ENCODE measurements around the gene EXPH5.

EXPH5 gene

DNA sequence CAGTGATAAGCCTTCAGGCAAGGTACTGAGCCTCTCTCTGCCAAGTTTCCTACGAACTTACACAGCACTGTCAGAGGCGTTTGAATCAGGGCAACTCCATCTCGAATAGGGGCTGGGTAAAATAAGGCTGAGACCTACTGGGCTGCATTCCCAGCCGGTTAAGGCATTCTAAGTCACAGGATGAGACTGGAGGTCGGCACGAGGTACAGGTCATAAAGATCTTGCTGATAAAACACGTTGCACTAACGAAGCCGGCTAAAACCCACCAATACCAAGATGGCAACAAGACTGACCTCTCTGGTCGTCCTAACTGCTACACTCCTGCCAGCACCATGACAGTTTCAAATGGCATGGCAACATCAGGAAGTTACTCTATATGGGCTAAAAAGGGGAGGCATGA is 75.0 kb downstream of the EXPH5 start:
- no peak for DNase-seq (ENCODE audit: low spot score)

DNA sequence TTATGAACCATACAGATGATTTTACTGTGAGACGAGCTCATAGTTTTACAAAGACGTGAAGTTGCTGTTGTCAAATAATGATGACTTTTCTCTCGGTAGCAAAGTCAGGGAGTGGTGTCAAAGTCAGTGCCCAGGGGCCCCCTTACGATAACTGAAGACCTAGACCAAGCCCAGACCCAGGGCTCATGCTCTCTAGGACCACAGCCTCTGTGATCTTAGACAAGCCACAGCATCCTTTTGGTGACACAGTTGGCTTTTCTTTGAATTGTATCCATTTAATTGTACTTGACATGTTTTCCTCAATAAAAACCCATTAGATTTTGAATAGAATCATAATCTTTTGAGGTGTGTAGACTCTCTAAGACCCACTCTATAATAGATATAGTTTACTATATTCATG is 77.4 kb downstream of the EXPH5 start:
- no peak for DNase-seq (ENCODE audit: low spot score)

DNA sequence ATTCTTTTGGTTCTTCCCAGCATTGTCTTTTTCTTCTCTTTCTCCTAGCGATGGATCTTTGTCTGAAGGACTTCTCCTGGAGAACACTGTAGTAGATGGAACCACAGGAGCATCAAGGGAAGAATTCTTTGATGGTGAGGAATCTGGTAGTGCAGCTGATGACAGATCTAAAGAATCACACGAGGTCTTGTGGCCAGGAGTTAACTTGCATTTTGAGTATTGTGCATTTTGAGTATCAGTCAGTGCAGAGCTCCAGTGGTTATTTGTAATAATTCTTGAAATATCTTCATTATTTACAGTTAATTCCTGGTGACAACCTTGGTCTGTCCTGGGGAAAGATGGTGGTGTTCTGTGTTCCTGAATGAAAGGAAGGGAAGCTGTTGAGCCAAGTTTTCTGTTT is 80.9 kb downstream of the EXPH5 start:
- DNase-seq (ENCODE audit: low spot score) = no peak

DNA sequence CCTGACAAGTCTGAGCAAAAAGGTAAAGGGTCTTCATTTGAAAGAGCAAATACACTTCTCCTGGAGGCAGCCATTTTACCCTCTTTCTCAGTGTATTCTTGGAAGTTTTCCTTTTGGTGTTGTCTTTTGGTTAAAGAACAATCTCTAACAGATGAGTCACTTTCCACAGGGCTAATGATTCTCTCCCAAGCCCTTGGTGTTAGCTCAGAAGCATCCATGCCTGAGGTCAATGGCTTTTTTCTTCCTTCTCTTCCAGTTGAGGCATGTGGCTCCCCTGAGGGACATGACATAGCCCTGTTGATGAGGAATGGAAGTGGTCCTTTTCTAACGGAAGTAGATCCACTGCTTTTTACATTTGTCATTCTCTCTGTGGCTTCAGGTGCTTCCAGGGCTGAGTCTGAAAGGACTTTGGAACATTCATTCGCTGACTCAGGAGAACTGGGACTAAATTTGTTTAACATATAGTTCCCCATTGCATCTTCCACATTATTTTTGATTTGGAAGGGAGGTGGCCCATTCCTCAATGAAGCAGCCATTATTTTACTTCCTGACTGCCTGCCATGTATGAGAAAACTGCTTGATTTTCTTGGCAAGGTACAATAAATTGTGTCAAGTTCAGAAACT is 81.6 kb downstream of the EXPH5 start:
- DNase-seq (ENCODE audit: low spot score) = peak; percentile 78

DNA sequence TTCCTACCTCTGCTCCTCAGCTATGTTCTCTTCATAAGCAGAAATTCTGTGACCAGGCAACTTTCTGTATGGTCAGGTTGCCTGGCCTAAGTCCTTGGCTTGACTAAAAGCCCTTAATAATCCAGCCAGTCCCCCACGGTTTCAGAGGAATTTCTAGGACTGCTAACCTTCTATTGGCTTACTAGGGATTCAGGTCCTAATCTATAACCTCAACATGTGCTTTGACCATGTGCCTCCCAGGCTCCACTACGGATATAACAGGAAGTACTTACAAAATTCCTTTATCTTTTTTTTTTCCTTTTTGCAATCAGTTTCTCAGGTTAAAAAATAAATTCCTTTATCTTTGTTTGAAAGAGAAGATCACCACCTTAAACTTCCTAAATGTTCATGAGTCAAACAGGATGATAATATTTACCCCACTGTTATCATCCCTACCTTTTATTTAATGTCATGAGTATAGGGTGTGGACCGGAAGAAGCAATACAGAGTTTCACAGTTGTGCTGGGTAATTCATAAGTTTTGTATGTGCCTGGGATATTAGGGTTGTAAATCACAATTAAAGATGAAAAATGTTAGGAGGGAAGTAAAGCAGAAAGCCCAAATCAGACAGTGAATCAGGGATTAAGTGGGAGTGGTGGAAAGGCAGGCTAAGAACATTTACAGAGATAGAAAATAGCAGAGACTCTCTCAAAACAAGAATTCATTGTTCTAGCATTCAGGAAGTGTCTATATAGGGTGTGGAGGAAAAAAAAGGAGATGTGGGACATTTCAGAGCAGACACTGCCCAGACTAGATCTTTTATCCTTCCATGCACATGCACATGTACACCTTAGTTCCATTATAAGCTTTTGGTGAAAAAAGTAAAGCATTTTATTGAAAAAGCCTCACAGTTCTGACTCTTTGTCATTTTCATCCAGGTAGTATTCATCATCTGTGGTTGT is 84.6 kb downstream of the EXPH5 start:
- DNase-seq (ENCODE audit: low spot score) = no peak

DNA sequence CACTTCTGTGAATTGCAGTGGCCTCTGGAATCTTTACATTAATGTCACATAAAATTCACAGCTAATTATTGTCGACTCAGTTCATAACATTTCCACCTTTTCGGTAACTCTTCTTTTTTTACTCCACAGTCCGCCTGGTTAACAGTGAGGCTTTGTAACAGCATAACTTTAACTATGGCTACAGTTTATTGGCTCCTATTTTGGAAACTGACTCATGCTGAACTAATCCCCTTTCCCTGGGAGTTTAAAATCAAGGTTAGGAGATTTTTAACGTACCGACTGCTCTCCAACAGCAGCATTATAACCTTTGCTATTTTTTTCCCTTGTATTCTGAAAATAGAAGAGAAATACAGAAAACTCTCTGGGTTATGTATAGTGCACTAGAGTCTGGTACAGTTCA is 92.2 kb downstream of the EXPH5 start:
- DNase-seq (ENCODE audit: low spot score) = peak; percentile 26

DNA sequence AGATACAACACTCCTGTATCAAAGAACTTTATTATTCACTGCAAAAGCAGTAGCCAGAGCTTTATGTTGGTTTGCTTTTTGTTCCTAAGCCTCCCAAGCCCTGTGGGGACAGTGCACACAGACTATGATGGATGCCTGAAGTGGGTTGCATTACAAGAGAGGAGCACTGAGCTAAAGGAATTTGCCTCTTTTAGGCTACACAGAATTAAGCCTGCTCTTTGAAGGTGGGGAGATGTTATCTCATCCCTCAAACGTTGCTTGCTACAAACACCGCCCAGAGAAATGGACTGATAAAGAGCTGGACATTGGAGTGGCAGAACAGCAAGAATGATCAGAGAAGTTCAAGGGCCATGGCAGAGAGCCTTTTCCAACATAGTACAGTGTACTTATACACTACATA is 92.8 kb downstream of the EXPH5 start:
- no peak for DNase-seq (ENCODE audit: low spot score)

DNA sequence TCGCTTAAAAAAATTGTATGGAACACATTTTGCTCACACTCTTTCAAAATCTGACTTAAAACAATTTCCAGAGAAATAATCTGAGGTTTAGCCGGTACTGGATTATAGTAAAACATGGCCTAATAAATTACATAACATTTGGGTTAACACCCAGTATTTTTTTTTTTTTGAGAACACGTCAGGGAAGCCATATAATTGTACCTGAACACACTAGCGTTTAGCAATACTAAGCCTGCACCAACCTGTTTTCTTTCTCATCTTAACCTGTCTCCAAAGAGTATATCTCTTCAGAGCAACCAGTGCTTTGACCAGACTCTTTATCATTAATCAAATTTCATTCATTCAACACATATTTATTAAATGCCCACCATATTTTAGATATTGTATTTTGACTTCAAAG is 93.4 kb downstream of the EXPH5 start:
- DNase-seq (ENCODE audit: low spot score) = no peak

DNA sequence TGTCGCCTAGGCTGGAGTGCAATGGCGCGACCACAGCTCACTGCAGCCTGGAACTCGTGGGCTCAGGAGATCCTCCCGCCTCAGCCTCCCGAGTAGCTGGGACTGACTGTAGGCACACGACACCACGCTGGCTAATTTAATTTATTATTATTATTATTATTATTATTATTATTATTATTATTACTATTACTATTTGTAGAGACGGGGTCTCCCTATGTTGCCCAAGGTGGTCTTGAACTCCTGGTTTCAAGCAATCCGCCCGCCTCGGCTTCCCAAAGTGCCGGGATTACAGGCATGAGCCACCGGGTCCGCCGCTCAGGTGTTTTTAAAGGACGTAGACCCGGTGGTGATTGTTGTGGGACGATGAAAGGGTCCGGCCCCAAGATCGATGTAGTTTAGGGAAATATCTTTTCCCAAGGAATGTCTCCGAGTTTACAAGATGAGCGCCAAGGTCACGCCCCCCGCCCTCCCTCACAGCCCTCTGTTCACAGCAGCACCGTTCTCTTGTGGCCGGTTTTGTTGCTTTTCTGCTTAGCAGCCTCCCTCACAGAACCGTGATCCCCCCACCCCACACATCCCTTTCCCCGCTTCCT is 94.7 kb downstream of the EXPH5 start:
- DNase-seq (ENCODE audit: low spot score) = no peak

DNA sequence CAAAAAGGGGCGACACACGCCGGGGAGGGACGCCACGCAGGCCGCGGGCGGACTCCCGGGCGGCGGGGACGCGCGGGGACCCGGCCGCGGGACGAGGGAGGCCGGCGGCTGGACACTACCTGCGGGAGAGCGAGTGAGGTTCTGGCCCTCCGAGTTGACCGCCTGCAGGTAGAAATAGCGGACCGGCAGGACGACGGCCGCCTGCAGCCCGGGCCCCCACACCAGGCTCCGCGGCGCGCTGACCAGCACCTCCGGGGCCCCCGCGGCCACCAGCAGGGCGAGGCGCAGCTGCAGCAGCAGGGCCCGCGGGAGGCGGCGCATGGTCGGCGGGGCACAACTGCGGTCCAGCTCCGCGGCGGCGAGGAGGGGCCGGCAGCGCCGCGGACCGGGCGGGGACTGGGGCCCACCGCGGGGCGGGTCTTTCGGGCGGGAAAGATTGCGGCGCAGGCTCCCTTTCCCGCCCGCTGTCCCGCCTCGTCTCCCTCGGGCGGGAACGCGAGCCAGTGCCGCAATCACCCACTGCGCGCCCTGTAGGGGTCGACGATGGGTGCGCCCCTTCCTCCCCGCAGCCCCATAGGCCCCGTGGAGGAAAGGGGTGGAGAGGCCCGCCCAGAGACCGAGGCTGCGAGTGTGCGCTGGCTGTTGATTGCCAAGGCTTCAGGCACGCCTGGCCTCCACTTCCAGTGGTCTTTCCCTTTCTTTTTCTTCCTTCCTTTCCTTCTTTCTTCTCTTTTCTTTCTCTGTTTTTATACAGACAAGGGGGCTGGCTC is 95.3 kb downstream of the EXPH5 start, which contains the start of gene POGLUT3:
Gene POGLUT3 (minus strand): TSS at position 339 of the 770 bp plus-strand sequence. CDS start 18 bp downstream, at position 321.
- peak; percentile 51 for DNase-seq (ENCODE audit: low spot score)

DNA sequence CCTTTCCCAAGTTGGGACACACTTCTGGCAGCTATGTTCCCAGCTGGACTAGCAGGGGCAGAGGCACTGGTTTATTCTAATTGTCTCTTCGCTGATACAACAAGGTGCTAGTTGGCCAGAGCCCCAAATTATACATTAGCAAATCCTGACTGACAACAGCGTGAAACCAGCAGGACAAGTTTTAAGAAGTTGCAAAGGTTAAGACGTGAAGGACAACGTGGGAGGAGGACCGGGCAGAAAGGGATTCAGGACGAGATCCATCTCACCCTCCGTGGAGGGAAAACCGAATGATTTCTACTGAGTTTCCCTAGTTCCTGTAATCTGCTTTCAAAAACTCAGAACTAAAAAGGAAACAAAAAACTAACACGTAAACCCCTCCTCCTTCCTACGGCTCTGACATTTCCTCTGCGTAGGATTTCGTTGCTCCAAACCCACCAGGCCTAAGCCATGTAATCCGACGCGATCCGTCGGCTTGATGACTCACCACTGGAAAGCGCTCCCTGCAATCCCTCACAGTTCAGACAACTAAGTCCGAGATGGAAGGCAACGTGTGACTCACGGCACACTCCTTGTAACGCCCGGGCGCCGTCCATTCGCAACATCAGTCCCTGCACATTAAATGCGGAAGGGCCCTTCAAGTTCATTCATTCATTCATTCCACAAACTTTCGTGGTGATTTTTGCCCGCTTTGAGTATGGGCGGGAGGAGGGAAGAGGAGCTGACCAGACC is 96.1 kb downstream of the EXPH5 start:
- peak; percentile 96 for DNase-seq (ENCODE audit: low spot score)

DNA sequence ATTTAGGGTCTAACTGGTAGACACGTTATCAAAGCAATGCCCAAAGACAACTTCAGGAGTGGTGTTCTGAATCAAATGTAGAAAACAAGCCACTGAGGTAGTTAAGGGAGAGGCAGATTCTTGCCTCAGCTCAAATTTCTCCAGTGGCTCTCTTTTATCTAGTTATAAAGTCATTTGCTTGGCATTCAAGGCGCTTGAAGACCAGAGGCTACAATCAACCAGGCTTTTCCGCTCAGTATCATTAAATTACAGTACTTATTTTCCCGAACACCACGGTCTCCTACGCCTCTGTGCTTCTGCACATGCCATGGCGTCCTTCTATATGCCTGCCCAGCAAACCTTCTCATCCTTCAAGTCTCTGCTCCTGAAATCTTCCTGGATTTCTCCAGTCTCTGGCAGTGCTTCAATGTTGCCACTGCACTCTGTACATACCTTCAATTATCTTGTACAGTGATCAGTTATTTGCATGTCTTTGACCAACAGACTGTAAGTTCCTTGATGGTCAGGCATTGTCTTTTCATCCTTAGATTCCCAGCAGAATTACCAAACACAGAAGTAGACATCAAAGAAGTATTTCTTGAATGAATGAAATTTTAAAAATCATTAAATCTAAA is 96.8 kb downstream of the EXPH5 start:
- peak; percentile 19 for DNase-seq (ENCODE audit: low spot score)

DNA sequence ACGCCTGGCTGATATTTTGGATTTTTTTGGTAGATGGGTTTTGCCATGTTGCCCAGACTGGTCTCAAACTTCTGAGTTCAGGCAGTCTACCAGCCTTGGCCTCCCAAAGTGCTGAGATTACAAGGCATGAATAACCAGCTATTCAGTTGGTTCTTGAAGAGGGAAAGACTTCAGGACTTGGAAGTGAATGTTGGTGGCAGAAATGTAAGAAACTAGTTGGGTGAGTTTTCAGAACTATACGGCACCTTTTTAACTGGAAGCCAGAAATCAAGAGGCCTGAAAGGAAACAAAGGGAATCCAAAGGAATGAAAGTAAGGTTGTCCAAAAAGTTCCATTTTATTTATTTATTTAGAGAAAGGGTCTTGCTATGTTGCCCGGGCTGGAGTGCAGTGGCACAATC is 98.2 kb downstream of the EXPH5 start:
- no peak for DNase-seq (ENCODE audit: low spot score)

DNA sequence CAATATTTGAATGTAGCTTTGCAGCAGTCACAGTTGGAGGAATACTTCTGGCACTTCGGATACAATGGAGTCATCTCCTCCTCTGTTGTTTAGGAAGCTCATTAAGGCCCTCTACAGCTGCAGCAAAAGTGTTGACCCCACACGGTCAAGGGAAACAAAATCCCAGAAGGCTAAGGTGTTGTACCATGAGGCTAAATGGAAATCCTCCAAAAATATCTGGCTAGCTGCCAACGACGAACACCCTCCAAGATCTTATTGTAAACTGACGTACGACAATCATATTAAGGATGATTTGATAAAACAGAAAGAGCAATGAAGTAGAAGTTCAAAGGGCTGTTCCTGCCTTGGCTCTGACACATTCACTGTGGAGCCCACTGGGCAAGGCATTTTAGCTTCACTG is 99.4 kb downstream of the EXPH5 start:
- DNase-seq (ENCODE audit: low spot score) = no peak

DNA sequence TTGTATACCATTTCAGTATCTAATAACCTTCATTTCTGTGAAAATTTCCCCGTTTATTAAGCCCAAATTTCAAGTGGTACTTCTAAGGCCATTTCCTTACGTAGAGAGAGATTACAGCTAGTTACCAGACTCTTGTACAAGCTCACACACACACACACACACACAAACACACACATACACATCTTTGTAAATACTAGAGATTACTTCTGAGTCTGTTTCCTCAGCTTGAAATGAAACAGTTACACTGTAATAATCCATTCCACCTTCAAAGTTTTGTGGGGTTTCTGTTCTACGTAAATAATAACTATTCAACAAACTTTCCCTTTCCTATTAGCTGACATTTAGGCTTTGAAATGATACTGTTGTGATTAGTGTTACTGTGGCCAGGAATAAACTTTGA is 101.6 kb downstream of the EXPH5 start:
- DNase-seq (ENCODE audit: low spot score) = no peak

DNA sequence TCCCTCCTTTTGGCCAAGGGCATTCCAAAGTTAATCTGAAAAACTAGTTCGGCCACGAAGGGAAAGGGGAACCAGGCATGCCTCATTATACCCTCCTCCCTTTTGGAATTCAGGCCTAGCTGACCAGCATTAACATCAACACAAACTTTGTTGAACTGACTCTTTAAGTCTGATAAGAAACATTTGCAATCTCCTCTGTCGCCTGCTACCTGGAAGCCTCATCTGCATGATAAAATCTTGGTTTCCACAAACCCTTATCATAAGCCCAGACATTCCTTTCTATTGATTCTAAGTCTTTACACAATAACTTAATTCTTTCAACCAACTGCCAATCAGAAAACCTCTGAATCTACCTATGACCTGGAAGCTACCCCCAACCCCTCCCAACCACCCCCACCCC is 106.7 kb downstream of the EXPH5 start:
- no peak for DNase-seq (ENCODE audit: low spot score)

DNA sequence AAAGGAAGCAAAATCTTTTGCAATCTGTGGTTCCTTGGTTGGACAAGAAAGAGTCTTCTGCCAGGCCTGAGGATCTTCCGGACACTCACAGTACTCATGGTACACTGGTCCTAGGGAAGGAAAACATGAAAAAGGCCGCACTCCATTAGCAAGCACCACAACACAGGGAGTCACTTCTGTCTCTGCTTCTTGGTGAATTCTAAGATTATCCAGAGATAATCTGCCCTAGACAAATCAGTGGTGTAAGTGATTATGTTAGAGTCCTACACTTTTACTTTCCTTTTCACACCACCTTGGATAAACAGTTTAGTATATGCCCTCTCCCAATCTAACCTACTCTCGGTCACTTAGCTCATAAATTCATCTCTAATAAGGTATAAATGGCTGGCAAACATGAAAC is 107.2 kb downstream of the EXPH5 start:
- no peak for DNase-seq (ENCODE audit: low spot score)

DNA sequence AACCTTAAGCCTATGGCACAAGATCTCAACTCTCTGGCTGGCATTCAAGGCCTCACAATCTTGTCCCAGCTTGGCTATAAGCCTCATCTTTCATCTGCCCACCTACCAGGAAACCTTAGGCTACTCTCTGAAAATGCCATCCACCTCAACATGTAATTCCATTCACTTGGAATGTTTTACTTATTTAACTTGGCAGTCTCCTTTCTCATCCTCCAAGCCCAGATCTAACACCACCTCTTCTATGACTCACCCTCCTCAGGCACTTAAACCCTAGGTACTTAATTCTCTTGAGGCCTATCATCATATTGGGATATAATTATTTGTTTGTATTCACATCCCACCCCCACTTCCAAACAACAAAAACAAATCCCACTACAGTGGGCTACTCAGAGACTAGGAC is 110.4 kb downstream of the EXPH5 start:
- DNase-seq (ENCODE audit: low spot score) = no peak

DNA sequence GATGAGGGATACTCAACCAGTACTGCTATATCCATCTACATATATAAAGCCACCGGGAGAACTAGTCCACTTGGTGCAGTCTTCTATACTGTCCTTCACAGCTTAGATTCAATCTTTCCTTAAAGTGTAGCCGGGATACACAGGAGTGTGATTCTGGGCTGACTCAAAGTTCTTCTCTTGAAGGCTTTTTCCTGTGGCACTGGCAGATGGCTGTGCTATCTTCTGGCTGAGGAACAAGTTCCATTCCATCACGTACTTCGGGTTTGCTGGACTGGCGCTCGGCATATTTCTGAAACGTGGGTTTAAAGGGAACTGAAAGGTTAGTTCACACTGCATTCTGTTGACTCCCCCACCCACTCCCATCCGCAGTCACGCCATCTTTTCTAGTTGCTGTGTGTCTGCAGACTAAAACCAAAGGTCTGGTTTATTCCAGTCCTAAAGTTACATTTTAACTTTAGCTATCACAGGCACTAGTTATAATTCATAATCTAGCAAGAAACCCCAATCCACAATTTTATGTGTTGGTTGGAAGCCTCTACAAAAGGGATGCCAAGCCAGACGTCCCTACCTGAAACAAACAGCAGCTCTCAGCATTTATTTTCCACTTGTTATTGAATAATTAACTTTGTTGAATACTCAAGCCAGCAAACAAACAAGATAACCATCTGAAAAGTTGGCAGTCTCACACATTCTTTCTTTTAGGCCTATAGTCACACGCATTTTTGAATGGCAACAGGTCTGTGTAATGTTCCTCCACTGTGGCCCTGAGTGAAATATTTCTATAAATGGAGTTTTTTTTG is 118.7 kb downstream of the EXPH5 start:
- no peak for DNase-seq (ENCODE audit: low spot score)

DNA sequence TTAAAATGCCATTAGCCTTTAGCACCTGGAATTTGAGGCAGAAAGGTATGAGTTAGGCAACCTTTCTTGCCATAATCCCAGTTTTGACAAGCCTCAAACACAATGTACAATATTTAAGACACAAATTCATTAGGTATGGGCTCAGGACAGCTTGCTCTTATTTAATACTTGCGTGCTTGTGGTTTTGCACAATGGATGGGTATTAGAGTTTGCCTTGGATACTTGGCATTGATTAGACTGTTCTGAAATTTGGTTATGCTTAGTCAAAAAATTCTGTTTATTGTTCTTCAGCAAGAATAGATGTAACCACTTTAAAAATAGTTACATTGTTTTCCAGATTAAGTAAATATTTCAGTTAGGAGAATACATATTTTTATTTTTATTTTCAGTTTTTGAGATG is 120.9 kb downstream of the EXPH5 start:
- no peak for DNase-seq (ENCODE audit: low spot score)

Measured in AG08395 (cell line).